ENCODE results near the gene LRIG2. TPM values are rescaled to one million over a fixed set of nuclear protein-coding genes. Genes with fewer than 3 reads are reported as not detected.

Gene LRIG2
- total and polyA plus RNA-seq, 3 donors from 2014 or later: 10.6 to 27.7 (median 26.0) TPM

- H3K4me1 ChIP-seq: peaks cover 10% of the 10 kb centered on the region
- TF ChIP-seq CTCF (IDR thresholded peaks at IDR 0.05) (no peak), POLR2A (IDR thresholded peaks at IDR 0.05) (no peak)
- intact Hi-C loops (cut with DNase I; ENCODE audit: low total_unique reads): no loop called here
- 57 to 71% methylated on average over 2 of the region's 2 CpGs for WGBS, 2 donors
- no peaks in the 10 kb centered on the region for H3K36me3 ChIP-seq (ENCODE audit: low read depth, missing control alignments)
- H3K27ac ChIP-seq: no peak overlapping the region
- no peak overlapping the region for H3K4me3 ChIP-seq
- no peaks in the 10 kb centered on the region for H3K27me3 ChIP-seq
- DNase-seq: no peak
- no peaks in the 10 kb centered on the region for H3K9me3 ChIP-seq
Observed at GRCh38 chr1:113086541-113086940, 13.5 kb downstream of the LRIG2 start.

DNA sequence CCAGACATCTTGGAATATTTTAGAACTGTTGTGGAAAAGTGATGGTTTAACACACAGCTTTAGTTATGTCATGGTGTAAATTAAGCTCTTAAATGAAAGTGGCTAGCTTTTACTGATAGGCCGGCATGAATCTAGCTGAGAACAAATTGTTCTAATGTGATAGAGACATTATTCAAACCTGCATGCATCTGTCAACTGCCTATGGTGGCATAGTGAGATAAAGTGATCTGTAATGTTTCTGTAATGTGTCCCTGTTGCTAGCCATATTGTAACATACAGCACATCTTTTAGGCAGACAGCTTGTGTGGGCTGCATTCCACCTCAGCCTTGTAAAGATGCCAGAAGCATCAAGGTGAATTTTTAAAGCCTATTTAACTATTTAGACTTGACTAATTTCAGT lies 16.0 kb downstream of the LRIG2 start:
- intact Hi-C loops (cut with DNase I; ENCODE audit: low total_unique reads): no loop called here

DNA sequence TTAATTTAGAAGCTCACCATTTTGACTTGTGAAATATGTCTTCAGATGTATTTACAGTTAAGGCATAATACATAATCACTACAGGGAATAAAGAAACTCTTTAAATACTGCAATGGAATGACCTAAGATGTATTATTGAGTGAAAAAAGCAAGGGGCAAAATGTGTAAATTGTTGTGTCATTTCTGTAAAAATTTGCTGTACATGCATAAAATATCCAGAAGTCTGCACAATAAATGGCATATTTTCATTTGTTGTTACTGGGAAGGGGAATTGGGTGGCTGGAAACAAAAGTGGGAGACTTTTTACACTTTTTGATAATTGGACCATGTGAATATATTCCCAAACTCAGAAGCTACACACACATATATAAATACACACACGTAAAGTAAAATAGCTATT lies 17.1 kb downstream of the LRIG2 start:
- no peaks in the 10 kb centered on the region for H3K9me3 ChIP-seq
- H3K27me3 ChIP-seq: no peaks in the 10 kb centered on the region
- H3K4me1 ChIP-seq: peaks cover 10% of the 10 kb centered on the region
- H3K4me3 ChIP-seq: no peak overlapping the region
- intact Hi-C loops (cut with DNase I; ENCODE audit: low total_unique reads): no loop called here
- no peaks in the 10 kb centered on the region for H3K36me3 ChIP-seq (ENCODE audit: low read depth, missing control alignments)
- 92 to 97% methylated on average over 1 of the region's 1 CpG for WGBS, 2 donors
- TF ChIP-seq POLR2A (IDR thresholded peaks at IDR 0.05) (no peak), CTCF (IDR thresholded peaks at IDR 0.05) (no peak)
- no peak for DNase-seq
- no peak overlapping the region for H3K27ac ChIP-seq

More for the DNA sequence above, 16.0 kb downstream of the LRIG2 start:
- Histone ChIP-seq H3K36me3 (ENCODE audit: low read depth, missing control alignments) (no peaks in the 10 kb centered on the region), H3K4me1 (peaks cover 10% of the 10 kb centered on the region), H3K4me3 (no peak overlapping the region), H3K27ac (no peak overlapping the region), H3K27me3 (no peaks in the 10 kb centered on the region), H3K9me3 (no peaks in the 10 kb centered on the region)
- no peak for TF ChIP-seq POLR2A (IDR thresholded peaks at IDR 0.05)
- no peak for TF ChIP-seq CTCF (IDR thresholded peaks at IDR 0.05)
- no peak for DNase-seq
- 40 to 53% methylated on average over 1 of the region's 1 CpG for WGBS, 2 donors

- no peaks in the 10 kb centered on the region for H3K36me3 ChIP-seq (ENCODE audit: low read depth, missing control alignments)
- intact Hi-C loops (cut with DNase I; ENCODE audit: low total_unique reads): no loop called here
- H3K4me3 ChIP-seq: no peak overlapping the region
- no peak for DNase-seq
- peaks cover 1% of the 10 kb centered on the region for H3K4me1 ChIP-seq
- H3K27me3 ChIP-seq: no peaks in the 10 kb centered on the region
- 57 to 71% methylated on average over 1 of the region's 1 CpG for WGBS, 2 donors
- H3K9me3 ChIP-seq: no peaks in the 10 kb centered on the region
- TF ChIP-seq POLR2A (IDR thresholded peaks at IDR 0.05): no peak
- TF ChIP-seq CTCF (IDR thresholded peaks at IDR 0.05): no peak
- H3K27ac ChIP-seq: no peak overlapping the region
Observed at GRCh38 chr1:113091988-113092594, 19.1 kb downstream of the LRIG2 start.

- 92 to 96% methylated on average over 4 of the region's 4 CpGs for WGBS, 2 donors
- no peaks in the 10 kb centered on the region for H3K36me3 ChIP-seq (ENCODE audit: low read depth, missing control alignments)
- H3K9me3 ChIP-seq: no peaks in the 10 kb centered on the region
- DNase-seq: no peak
- H3K4me1 ChIP-seq: no peaks in the 10 kb centered on the region
- H3K27me3 ChIP-seq: no peaks in the 10 kb centered on the region
- TF ChIP-seq POLR2A (IDR thresholded peaks at IDR 0.05): no peak
- TF ChIP-seq CTCF (IDR thresholded peaks at IDR 0.05): no peak
- H3K27ac ChIP-seq: no peak overlapping the region
- no peak overlapping the region for H3K4me3 ChIP-seq
- intact Hi-C loops (cut with DNase I; ENCODE audit: low total_unique reads): no loop called here
Observed at GRCh38 chr1:113094506-113094905, 21.5 kb downstream of the LRIG2 start.

Measured in testis (tissue), 3 donors.